ENCODE measurements around the gene RALGAPA1.

RALGAPA1 gene

DNA sequence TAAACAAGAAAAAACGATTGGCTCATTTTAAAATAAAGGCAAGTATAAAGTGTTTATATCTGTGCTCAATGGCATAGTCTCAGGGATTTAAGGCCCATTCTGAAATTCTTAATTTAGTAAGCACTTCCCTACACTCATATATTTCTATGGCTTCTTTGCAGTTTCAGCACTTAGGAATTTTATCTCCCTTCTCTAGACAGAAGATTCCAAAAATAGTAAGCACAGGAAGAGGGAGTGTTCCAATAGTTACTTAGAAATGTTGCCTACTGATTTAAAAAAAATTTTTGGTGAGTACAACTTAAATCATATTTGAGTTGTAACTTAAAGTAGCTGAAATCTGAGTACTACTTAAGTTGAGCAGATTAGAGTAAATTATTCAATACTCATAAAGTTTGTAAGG is 255.3 kb downstream of the RALGAPA1 start:
- DNase-seq (ENCODE audit: low spot score) (no peak), FAIRE-seq (no peak)

- FAIRE-seq (no peak), DNase-seq (ENCODE audit: low spot score) (no peak)
These were observed 258.0 kb downstream of the RALGAPA1 start for GRCh38 chr14:35551081-35551480.

DNA sequence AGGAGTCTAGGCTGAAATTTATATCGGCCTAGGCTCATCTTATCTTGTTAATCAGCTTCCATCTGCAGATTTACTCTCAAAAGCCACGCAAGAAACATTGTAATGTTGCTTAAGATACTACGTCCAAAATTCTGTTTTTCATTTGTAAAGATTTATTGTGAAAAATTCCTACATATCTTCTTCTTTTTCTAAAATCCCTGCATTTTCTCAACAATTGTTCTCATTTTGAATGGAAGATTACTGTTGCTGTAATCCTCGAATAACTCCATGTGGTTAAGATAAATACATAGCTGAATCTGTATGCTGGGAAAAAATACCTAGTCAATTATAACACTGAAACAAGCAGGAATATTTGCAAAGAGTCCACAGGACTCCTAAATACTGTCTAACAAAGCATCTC is 259.5 kb downstream of the RALGAPA1 start:
- FAIRE-seq (no peak), DNase-seq (ENCODE audit: low spot score) (no peak)

DNA sequence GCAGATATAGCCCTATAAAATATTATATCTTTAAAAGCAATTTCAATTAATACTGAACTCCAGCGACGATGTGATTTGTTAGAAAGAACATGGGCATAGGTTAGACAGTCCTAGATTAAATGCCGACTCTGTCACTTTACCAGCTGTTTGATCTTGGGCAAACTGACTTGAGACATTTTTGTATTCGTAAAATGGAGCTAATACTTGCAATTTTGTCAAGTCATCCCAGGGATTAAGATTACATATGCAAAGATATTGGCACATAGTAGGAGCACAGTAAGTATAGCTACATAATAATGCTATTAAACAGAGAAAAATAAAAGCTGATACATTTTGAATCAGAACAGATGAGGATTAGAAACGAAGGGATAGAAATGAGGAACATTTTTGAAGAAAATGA is 266.1 kb downstream of the RALGAPA1 start:
- FAIRE-seq: no peak
- no peak for DNase-seq (ENCODE audit: low spot score)

- FAIRE-seq (no peak), DNase-seq (ENCODE audit: low spot score) (no peak)
These were observed 269.1 kb downstream of the RALGAPA1 start for GRCh38 chr14:35539969-35540368.

DNA sequence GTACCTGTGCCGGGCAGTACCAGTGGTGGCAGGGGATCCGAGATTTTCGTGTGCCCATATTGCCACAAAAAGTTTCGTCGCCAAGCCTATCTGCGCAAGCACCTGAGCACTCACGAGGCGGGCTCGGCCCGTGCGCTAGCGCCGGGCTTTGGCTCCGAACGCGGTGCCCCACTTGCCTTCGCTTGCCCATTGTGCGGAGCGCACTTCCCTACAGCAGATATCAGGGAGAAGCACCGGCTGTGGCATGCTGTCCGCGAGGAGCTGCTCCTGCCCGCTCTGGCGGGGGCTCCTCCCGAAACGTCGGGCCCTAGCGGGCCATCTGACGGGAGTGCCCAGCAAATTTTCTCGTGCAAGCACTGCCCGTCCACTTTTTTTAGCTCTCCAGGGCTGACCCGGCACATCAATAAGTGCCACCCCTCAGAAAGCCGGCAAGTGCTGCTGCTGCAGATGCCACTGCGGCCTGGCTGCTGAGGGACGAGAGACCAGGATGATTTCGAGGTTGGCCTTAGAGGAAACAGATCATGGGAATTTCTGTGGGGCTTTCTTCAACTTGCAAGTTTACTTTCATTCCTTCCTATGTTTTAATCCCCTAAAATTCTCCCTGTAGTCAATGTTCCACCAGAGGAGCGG is 273.5 kb downstream of the RALGAPA1 start:
- DNase-seq (ENCODE audit: low spot score) (no peak), FAIRE-seq (no peak)

- DNase-seq (ENCODE audit: low spot score) (no peak), FAIRE-seq (no peak)
These were observed 274.1 kb downstream of the RALGAPA1 start for GRCh38 chr14:35534873-35535482.

DNA sequence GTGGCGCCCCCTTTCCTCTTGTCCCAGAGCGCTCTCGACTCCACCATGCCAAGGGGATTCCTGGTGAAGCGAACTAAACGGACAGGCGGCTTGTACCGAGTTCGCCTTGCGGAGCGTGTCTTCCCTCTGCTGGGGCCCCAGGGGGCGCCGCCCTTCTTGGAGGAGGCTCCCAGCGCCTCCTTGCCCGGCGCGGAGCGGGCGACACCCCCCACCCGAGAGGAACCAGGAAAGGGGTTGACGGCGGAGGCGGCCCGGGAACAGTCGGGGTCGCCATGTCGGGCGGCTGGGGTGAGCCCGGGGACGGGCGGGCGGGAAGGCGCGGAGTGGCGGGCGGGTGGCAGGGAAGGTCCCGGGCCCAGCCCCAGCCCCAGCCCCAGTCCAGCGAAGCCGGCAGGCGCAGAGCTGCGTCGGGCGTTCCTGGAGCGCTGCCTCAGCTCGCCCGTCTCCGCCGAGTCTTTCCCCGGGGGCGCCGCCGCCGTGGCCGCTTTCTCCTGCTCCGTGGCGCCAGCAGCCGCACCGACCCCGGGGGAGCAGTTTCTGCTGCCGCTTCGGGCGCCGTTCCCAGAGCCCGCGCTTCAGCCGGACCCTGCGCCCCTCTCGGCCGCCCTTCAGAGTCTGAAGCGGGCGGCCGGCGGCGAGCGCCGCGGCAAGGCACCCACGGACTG is 274.8 kb downstream of the RALGAPA1 start:
- DNase-seq (ENCODE audit: low spot score): no peak
- no peak for FAIRE-seq

DNA sequence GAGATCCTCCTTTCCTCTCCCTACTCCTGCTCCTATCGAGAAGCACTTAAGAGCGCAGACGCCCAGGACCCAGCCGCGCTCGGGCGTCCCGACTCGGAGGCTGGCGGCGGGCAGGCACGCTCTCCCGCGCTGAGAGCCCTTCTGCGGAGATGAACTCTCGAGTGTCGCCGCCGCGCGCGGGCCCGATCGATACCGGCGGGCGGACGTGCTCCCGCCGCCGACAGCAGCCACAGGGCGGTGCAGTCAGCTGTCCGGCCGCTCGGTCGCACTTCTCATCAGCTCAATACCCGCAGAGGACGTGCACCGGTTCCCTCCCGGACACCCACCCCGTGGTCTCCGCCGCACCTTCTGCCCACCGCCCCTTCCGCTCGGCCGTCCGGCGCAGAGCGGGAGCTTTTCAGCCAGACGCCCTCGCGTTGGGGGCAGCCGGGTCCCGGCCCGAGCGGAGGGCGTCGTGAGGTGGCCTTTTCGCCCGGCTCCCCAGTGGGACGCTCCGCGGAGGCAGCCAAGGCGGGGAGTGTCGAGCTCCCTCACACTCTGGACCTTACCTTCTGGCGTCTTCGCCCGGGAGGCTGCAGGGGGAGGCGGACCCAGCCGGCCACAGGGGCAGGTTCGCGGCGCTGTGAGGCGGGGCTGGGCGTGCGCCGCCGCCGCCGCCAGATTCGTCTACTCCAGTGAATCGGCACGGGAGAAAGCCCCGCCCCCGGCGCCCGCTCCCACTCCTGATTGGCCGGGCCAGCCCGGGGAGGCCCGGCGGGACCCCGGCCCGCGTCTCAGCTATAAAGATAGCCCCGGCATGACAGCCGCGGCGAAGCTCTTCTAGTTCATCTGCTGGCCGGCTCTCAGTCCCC is 275.5 kb downstream of the RALGAPA1 start, which contains the start of gene INSM2:
Gene INSM2, plus strand, starts transcription at position 808 of the 851 bp plus-strand sequence. CDS start 89 bp downstream, outside the sequence.
- no peak for FAIRE-seq
- no peak for DNase-seq (ENCODE audit: low spot score)

GRCh38 chr14:35532783-35533356 is 276.2 kb downstream of the RALGAPA1 start:
- no peak for FAIRE-seq
- no peak for DNase-seq (ENCODE audit: low spot score)

- FAIRE-seq: no peak
These were observed 276.9 kb downstream of the RALGAPA1 start for GRCh38 chr14:35531960-35532747.

DNA sequence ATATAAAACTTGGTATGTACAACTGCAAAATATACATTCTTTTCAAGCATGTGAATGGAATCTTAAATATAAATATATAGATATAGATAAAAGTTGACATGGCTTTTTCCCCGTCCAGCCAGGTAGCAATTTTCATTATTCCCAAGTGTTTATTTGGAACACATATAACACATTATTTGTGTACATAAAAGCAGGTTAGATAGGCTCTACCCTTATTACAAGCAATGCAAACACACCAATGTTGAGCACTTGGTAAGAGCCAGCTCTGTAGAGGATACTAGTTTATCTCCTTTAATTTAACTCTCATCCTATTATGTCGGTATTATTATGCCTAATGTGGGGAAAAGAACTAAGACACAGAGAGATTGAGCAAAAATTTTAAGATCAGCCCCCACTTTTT is 282.1 kb downstream of the RALGAPA1 start:
- FAIRE-seq (no peak), DNase-seq (ENCODE audit: low spot score) (no peak)

More at GRCh38 chr14:35531960-35532747, 276.9 kb downstream of the RALGAPA1 start:
- DNase-seq (ENCODE audit: low spot score): no peak

DNA sequence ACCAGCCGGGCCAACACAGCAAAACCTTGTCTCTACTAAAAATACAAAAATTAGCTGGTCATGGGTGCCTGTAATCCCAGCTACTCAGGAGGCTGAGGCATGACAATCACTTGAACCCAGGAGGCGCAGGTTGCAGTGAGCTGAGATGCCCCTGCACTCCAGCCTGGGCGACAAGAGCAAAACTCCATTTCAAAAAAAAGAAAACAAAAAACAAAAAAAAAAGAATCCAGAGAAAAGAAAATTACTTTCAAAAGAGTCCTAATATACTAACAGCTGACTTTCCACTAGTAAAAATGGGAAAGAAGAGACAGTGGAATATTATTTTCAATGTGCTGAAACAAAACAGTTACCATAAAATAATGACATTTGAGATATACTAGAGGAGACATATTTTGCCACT is 283.4 kb downstream of the RALGAPA1 start:
- DNase-seq (ENCODE audit: low spot score) (no peak), FAIRE-seq (no peak)

DNA sequence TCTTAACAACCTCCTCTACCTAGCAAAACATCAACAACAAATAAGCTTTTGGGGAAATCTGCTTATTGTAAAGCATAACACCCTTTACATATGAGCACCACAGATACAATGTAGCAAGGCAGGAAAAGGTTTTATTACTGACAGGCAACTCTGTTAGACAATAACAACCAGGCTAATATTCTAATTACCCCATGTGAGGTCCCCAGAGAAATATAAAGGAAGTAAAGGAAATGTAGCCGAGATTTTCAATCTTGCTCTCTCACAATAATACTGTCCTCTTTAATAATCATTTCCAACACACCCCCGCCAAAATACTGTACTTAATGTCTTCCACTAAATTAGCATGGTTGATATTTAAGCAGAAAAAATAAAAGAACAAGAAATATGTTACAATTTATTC is 289.1 kb downstream of the RALGAPA1 start:
- FAIRE-seq: no peak
- DNase-seq (ENCODE audit: low spot score): no peak

DNA sequence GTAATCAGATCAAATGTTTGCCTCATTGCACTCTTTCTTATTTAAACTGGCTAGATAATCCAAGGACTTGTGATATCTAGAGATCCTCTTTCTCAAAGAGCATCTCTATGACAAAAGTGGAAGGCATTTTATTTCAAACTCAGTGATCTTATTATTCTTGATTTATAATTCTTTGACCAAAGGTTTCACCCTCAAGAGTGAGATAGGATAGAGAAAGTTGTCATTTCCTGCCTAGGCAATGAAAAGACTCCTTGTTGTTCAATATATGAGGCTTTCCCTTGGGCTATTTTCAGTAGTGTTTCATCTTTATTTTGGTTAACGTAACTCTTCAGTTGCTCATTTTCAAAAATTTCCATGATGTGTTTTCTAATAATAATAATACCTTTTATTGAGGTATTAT is 293.2 kb downstream of the RALGAPA1 start:
- DNase-seq (ENCODE audit: low spot score) (no peak), FAIRE-seq (no peak)

- DNase-seq (ENCODE audit: low spot score) (no peak), FAIRE-seq (no peak)
These were observed 296.3 kb downstream of the RALGAPA1 start for GRCh38 chr14:35512765-35513164.

GRCh38 chr14:35509846-35510245 is 299.2 kb downstream of the RALGAPA1 start:
- DNase-seq (ENCODE audit: low spot score): no peak
- no peak for FAIRE-seq

- DNase-seq (ENCODE audit: low spot score) (no peak), FAIRE-seq (no peak)
These were observed 302.2 kb downstream of the RALGAPA1 start for GRCh38 chr14:35506927-35507326.

- no peak for DNase-seq (ENCODE audit: low spot score)
- FAIRE-seq: no peak
These were observed 302.6 kb downstream of the RALGAPA1 start for GRCh38 chr14:35506461-35506860.

DNA sequence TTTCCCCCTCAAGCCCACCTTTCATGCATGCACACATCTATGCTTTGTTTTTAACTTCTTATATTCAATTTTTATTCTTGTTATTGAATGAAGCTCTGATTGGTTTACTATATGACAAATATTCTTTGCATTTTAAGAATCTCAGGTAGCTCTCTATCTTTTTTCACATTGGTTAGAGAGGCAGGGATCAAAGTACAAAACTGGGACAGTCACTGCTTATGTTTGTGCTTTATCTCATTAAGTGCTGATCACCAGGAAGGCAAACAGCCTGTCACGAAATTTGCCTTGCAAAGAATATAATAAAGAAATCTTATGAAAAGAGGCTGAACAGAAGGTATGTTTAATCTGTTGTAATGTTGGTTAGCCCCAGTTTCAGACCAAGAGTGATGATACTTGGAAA is 304.8 kb downstream of the RALGAPA1 start:
- no peak for FAIRE-seq

GRCh38 chr14:35503646-35504045 is 305.4 kb downstream of the RALGAPA1 start:
- DNase-seq (ENCODE audit: low spot score): no peak
- no peak for FAIRE-seq

More for the DNA sequence above, 304.8 kb downstream of the RALGAPA1 start:
- no peak for DNase-seq (ENCODE audit: low spot score)

Data from RCC 7860 (cell line).